ENCODE measurements around the gene TRIM56. TPM values are rescaled to one million over a fixed set of nuclear protein-coding genes. Genes with fewer than 3 reads are reported as not detected.
A peak's percentile ranks its signal among the peaks of the same experiment; 100 is the strongest.

The TRIM56 gene
- total and polyA plus RNA-seq, 2 of the 13 experiments (the other 11 are each of a cell fraction or from before 2014, with no cell fraction given): 3.2 to 7.1 TPM

DNA sequence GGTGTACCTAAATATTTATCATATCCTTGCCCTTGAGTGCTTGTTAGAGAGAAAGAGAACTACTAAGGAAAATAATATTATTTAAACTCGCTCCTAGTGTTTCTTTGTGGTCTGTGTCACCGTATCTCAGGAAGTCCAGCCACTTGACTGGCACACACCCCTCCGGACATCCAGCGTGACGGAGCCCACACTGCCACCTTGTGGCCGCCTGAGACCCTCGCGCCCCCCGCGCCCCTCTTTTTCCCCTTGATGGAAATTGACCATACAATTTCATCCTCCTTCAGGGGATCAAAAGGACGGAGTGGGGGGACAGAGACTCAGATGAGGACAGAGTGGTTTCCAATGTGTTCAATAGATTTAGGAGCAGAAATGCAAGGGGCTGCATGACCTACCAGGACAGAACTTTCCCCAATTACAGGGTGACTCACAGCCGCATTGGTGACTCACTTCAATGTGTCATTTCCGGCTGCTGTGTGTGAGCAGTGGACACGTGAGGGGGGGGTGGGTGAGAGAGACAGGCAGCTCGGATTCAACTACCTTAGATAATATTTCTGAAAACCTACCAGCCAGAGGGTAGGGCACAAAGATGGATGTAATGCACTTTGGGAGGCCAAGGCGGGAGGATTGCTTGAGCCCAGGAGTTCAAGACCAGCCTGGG, 53.1 kb downstream of the TRIM56 start (continued):
- TF ChIP-seq, protein P1, sequence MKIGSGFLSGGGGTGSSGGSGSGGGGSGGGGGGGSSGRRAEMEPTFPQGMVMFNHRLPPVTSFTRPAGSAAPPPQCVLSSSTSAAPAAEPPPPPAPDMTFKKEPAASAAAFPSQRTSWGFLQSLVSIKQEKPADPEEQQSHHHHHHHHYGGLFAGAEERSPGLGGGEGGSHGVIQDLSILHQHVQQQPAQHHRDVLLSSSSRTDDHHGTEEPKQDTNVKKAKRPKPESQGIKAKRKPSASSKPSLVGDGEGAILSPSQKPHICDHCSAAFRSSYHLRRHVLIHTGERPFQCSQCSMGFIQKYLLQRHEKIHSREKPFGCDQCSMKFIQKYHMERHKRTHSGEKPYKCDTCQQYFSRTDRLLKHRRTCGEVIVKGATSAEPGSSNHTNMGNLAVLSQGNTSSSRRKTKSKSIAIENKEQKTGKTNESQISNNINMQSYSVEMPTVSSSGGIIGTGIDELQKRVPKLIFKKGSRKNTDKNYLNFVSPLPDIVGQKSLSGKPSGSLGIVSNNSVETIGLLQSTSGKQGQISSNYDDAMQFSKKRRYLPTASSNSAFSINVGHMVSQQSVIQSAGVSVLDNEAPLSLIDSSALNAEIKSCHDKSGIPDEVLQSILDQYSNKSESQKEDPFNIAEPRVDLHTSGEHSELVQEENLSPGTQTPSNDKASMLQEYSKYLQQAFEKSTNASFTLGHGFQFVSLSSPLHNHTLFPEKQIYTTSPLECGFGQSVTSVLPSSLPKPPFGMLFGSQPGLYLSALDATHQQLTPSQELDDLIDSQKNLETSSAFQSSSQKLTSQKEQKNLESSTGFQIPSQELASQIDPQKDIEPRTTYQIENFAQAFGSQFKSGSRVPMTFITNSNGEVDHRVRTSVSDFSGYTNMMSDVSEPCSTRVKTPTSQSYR (CRISPR knock-in tag; IDR thresholded peaks at IDR 0.05; ENCODE audit: borderline replicate concordance): peak; percentile 76
- peak; percentile 50; the same call in 1 of the 2 replicates for TF ChIP-seq KDM2A (CRISPR knock-in tag; IDR thresholded peaks at IDR 0.05; ENCODE audit: borderline replicate concordance, low read depth)
- TF ChIP-seq LCORL (IDR thresholded peaks at IDR 0.05): peak; percentile 40; the same call in 1 of the 2 replicates
- TF ChIP-seq LCORL (CRISPR knock-in tag; IDR thresholded peaks at IDR 0.05): peak; percentile 38; the same call in 1 of the 2 replicates
- peak; percentile 24; the same call in 1 of the 2 replicates for TF ChIP-seq TBX3 (IDR thresholded peaks at IDR 0.05; ENCODE audit: borderline replicate concordance)
- TF ChIP-seq, protein P2, sequence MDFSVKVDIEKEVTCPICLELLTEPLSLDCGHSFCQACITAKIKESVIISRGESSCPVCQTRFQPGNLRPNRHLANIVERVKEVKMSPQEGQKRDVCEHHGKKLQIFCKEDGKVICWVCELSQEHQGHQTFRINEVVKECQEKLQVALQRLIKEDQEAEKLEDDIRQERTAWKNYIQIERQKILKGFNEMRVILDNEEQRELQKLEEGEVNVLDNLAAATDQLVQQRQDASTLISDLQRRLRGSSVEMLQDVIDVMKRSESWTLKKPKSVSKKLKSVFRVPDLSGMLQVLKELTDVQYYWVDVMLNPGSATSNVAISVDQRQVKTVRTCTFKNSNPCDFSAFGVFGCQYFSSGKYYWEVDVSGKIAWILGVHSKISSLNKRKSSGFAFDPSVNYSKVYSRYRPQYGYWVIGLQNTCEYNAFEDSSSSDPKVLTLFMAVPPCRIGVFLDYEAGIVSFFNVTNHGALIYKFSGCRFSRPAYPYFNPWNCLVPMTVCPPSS (IDR thresholded peaks at IDR 0.05): no peak
- no peak for TF ChIP-seq PHF20 (CRISPR knock-in tag; IDR thresholded peaks at IDR 0.05)
- TF ChIP-seq RNF2 (conservative IDR thresholded peaks at IDR 0.05; ENCODE audit: low read depth): no peak
- TF ChIP-seq HOXD1 (CRISPR knock-in tag; IDR thresholded peaks at IDR 0.05): peak; percentile 18; the same call in 1 of the 2 replicates
- TF ChIP-seq, protein P3, sequence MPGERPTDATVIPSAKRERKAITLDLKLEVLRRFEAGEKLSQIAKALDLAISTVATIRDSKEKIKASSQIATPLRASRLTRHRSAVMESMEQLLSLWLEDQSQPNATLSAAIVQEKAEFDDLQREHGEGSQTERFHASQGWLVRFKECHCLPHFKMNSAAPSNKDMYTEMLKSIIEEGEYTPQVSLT (CRISPR knock-in tag; IDR thresholded peaks at IDR 0.05; ENCODE audit: borderline replicate concordance, low read depth): peak; percentile 67; the same call in 1 of the 2 replicates
- no peak for TF ChIP-seq KLF9 (CRISPR knock-in tag; IDR thresholded peaks at IDR 0.05; ENCODE audit: low read depth)
- no peak for TF ChIP-seq ZFP36L2 (CRISPR knock-in tag; IDR thresholded peaks at IDR 0.05)
- TF ChIP-seq, protein P4, sequence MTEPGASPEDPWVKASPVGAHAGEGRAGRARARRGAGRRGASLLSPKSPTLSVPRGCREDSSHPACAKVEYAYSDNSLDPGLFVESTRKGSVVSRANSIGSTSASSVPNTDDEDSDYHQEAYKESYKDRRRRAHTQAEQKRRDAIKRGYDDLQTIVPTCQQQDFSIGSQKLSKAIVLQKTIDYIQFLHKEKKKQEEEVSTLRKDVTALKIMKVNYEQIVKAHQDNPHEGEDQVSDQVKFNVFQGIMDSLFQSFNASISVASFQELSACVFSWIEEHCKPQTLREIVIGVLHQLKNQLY (CRISPR knock-in tag; IDR thresholded peaks at IDR 0.05): 0 out of 2 replicates have a peak, but pooled peaks have one; percentile 76
- no peak for TF ChIP-seq PLRG1 (conservative IDR thresholded peaks at IDR 0.05)
- TF ChIP-seq ZNF605 (CRISPR knock-in tag; IDR thresholded peaks at IDR 0.05): peak; percentile 84
- TF ChIP-seq RBFOX2 (IDR thresholded peaks at IDR 0.05; ENCODE audit: low read depth, low read length): no peak
- no peak for TF ChIP-seq ZNF772 (CRISPR knock-in tag; IDR thresholded peaks at IDR 0.05)
- TF ChIP-seq, protein P5, sequence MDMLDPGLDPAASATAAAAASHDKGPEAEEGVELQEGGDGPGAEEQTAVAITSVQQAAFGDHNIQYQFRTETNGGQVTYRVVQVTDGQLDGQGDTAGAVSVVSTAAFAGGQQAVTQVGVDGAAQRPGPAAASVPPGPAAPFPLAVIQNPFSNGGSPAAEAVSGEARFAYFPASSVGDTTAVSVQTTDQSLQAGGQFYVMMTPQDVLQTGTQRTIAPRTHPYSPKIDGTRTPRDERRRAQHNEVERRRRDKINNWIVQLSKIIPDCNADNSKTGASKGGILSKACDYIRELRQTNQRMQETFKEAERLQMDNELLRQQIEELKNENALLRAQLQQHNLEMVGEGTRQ (IDR thresholded peaks at IDR 0.05; ENCODE audit: low read depth, low read length): peak; percentile 77
- TF ChIP-seq, protein P5 (CRISPR knock-in tag; IDR thresholded peaks at IDR 0.05; ENCODE audit: borderline replicate concordance): peak; percentile 62; the same call in 1 of the 2 replicates
- peak; percentile 94 for TF ChIP-seq JUND (CRISPR knock-in tag; IDR thresholded peaks at IDR 0.05)
- no peak for TF ChIP-seq ZNF136 (CRISPR knock-in tag; IDR thresholded peaks at IDR 0.05; ENCODE audit: low read depth)
- peak; percentile 2; the same call in 1 of the 2 replicates for TF ChIP-seq SRY (CRISPR knock-in tag; IDR thresholded peaks at IDR 0.05)
- peak; percentile 24; the same call in 1 of the 2 replicates for TF ChIP-seq ATF7 (IDR thresholded peaks at IDR 0.05)
- no peak for TF ChIP-seq ATF7 (CRISPR knock-in tag; IDR thresholded peaks at IDR 0.05)
- no peak for TF ChIP-seq DPF2 (CRISPR knock-in tag; IDR thresholded peaks at IDR 0.05; ENCODE audit: borderline replicate concordance, low read depth)
